ENCODE results near the gene BMERB1.
"Not testable (repeated sequence)": the region's sequence is repeated elsewhere in the genome, so short reads cannot be mapped to it uniquely, and the experiment has no call there.

DNA sequence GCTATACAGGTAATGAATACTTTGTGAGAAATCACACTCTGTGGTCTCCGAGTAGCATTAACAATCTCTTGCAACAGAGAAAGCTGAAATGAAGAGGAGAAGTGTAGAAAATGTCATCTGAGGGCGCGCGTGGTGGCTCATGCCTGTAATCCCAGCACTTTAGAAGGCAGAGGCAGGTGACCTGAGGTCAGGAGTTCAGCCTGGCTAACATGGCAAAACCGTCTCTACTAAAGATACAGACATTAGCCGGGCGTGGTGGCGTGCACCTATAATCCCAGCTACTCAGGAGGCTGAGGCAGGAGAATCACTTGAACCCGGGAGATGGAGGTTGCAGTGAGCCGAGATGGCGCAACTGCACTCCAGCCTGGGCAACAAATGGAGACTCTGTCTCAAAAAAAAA is 20.5 kb downstream of the BMERB1 start:
- TF ChIP-seq, protein P1, sequence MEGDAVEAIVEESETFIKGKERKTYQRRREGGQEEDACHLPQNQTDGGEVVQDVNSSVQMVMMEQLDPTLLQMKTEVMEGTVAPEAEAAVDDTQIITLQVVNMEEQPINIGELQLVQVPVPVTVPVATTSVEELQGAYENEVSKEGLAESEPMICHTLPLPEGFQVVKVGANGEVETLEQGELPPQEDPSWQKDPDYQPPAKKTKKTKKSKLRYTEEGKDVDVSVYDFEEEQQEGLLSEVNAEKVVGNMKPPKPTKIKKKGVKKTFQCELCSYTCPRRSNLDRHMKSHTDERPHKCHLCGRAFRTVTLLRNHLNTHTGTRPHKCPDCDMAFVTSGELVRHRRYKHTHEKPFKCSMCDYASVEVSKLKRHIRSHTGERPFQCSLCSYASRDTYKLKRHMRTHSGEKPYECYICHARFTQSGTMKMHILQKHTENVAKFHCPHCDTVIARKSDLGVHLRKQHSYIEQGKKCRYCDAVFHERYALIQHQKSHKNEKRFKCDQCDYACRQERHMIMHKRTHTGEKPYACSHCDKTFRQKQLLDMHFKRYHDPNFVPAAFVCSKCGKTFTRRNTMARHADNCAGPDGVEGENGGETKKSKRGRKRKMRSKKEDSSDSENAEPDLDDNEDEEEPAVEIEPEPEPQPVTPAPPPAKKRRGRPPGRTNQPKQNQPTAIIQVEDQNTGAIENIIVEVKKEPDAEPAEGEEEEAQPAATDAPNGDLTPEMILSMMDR (IDR thresholded peaks at IDR 0.05; ENCODE audit: poor library complexity): not testable (repeated sequence)
- TF ChIP-seq EZH2 (IDR thresholded peaks at IDR 0.05; ENCODE audit: borderline replicate concordance): not testable (repeated sequence)
